T-helper 2 cell treated with Interferon-gamma antibody and Interleukin-4, amounts not matched to agents 100 ng/mL and 5 ng/mL, for 36 hours (primary cell): ENCODE results near the gene PRTN3. TPM values are rescaled to one million over a fixed set of nuclear protein-coding genes. Genes with fewer than 3 reads are reported as not detected.
"Not testable (repeated sequence)": the region's sequence is repeated elsewhere in the genome, so short reads cannot be mapped to it uniquely, and the experiment has no call there.

ENCODE experiments used
- intact Hi-C: fragments of 100-400 bp; cut with micrococcal nuclease; formaldehyde crosslinking; loops from one replicate; pipeline ENCODE4 v1.15.1; 2023
- total RNA-seq: library from RNA; stranded (reverse); gene quantifications from 2 replicates; pipeline ENCODE4 v1.2.3, GENCODE V29; 2022

Gene PRTN3
- total RNA-seq, 1 donor from 2014 or later: not detected

DNA sequence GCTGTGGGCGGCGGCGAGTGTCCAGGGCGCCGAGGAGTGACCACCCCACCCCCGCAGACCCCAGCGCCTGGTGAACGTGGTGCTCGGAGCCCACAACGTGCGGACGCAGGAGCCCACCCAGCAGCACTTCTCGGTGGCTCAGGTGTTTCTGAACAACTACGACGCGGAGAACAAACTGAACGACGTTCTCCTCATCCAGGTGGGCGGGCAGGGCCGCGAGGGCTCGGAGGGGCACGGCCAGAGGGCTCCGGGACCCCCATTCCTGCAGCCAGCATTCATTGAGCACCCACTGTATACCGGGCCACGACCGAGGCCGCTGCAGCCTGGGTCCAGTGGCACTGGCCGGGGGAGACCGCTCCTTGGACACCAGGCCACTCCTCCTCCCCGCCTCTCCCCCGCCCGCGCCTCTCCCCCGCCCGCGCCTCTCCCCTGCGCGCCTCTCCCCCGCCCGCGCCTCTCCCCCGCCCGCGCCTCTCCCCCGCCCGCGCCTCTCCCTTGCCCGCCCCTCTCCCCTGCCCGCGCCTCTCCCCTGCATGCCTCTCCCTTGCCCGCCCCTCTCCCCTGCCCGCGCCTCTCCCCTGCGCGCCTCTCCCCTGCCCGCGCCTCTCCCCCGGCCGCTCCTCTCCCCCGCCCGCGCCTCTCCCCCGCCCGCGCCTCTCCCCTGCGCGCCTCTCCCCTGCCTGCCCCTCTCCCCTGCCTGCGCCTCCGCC, 3.2 kb downstream of the PRTN3 start:
- intact Hi-C loops: no loop called here

DNA sequence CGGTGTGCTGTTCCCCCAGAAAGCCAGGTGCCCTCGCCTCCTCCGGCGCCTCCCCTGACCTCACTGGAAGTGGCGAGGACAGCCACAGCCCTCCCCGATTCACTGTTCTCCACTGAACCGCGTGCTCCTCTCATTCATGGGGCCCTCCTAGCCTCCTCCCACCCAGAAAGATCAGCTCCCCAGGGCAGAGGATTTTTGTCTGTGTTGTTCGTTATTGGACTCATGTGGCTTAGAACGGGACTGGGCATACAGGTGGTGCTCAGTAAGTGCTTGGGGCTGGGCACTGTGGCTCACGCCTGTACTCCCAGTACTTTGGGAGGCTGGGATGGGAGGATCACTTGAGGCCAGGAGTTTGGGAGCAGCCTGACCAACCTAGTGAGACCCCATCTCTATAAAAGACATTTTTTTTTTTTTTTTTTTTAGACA, 3.8 kb downstream of the PRTN3 start:
- intact Hi-C loops: no loop called here

DNA sequence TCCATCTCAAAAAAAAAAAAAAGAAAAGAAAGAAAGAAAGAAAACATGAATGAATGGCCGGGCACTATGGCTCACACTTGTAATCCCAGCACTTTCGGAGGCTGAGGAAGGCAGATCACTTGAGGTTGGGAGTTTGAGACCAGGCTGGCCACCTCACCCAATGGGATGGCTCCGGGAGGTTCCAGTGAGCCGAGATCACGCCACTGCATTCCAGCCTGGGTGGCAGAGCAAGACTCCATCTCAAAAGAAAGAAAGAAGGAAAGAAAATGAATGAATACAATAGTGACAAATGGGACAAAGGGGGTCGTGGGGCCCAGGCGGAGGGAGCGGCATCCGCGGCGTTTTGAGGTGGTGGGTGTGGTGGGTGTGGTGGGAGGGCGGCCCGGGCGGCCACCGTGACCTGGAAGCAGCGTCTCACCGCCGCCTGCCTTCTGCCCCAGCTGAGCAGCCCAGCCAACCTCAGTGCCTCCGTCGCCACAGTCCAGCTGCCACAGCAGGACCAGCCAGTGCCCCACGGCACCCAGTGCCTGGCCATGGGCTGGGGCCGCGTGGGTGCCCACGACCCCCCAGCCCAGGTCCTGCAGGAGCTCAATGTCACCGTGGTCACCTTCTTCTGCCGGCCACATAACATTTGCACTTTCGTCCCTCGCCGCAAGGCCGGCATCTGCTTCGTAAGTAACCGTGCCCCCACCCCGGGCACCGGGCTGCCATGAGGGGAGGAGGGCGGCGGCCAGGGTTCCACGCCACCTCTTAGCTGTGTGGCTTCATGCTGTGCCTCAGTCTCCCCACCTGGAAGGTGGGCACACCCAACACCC, 5.1 kb downstream of the PRTN3 start:
- intact Hi-C loops: no loop called here

DNA sequence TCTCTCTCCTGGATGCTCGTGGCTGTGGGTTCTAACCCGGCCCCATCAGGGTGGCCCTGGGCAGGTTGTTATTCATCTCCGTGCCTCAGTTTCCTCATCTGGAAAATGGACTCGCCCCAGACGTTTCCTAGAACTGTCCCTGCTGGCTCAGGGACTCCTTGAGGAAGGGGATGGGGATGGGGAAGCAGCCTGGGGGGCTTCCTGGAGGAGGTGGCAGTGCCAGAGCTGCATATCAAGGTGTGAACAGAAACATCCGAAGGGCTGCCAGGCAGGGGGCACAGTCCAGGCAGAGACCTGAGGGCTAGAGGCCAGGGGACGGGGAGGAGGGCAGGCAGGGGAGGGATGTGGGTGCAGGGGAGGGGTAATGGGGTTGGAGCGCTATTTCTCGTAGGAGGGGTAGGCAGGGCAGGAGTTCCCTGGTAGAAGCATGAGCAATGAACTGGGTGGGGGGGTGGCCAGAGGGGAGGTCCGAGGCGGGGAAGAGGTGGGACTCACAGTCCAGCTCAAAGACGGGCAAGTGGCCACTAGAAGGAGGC, 7.7 kb downstream of the PRTN3 start:
- intact Hi-C loops: no loop called here

GRCh38 chr19:849195-849594, 8.4 kb downstream of the PRTN3 start:
- intact Hi-C loops: not testable (repeated sequence)

GRCh38 chr19:850221-850978, 9.6 kb downstream of the PRTN3 start:
- intact Hi-C loops: no loop called here

DNA sequence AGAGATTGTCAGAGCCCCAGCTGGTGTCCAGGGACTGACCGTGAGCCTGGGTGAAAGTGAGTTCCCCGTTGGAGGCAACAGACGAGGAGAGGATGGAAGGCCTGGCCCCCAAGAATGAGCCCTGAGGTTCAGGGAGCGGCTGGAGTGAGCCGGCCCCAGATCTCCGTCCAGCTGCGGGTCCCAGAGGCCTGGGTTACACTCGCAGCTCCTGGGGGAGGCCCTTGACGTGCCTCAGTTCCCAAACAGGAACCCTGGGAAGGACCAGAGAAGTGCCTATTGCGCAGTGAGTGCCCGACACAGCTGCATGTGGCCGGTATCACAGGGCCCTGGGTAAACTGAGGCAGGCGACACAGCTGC, 10.2 kb downstream of the PRTN3 start:
- intact Hi-C loops: no loop called here

GRCh38 chr19:852136-853013, 11.6 kb downstream of the PRTN3 start, which contains the start of gene ELANE:
TSS of gene ELANE (plus strand) at chr19:852303. CDS start at chr19:852329, 26 bp downstream.
- intact Hi-C loops: no loop called here

- intact Hi-C loops: no loop called here
Observed at GRCh38 chr19:853014-853585, 12.3 kb downstream of the PRTN3 start.

- intact Hi-C loops: not testable (repeated sequence)
Observed at GRCh38 chr19:853614-854220, 12.9 kb downstream of the PRTN3 start.

DNA sequence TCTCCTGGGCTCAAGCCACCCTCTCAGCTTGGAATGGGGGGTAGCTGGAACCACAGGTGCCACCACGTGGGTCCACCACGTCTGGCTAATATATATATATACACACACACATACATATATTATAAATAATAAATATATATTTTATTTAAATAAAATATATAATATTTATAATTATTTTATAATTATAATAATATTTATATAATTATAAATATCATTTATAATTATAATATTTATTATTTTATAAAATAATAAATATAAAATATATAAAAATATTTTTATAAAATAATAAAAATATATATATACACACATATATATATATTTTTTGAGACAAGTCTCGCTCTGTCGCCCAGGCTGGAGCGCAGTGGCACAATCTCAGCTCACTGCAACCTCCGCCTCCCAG, 13.8 kb downstream of the PRTN3 start:
- intact Hi-C loops: no loop called here

GRCh38 chr19:855142-855541, 14.3 kb downstream of the PRTN3 start:
- intact Hi-C loops: loop anchor here (5.0 kb wide), 1 partner anchor 83 kb away; no protein-coding TSS in a partner anchor

DNA sequence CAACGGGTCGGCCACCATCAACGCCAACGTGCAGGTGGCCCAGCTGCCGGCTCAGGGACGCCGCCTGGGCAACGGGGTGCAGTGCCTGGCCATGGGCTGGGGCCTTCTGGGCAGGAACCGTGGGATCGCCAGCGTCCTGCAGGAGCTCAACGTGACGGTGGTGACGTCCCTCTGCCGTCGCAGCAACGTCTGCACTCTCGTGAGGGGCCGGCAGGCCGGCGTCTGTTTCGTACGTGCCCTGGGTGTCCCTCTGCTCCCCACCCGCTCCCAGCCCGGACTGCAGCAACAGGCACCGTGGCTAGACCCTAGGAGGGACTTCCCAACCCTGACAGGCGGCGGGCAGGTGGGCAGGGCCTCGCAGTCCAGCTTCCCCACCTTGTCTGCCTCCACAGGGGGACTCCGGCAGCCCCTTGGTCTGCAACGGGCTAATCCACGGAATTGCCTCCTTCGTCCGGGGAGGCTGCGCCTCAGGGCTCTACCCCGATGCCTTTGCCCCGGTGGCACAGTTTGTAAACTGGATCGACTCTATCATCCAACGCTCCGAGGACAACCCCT, 14.8 kb downstream of the PRTN3 start:
- intact Hi-C loops: loop anchor here (5.0 kb wide), 1 partner anchor 83 kb away; no protein-coding TSS in a partner anchor

GRCh38 chr19:858284-858683, 17.5 kb downstream of the PRTN3 start:
- intact Hi-C loops: loop anchor here (5.0 kb wide), 1 partner anchor 86 kb away; no protein-coding TSS in a partner anchor

GRCh38 chr19:858868-859843, 18.4 kb downstream of the PRTN3 start, which contains the start of gene CFD:
TSS of gene CFD (plus strand) at chr19:859664. CDS start at chr19:859690, 26 bp downstream.
- intact Hi-C loops: loop anchor here (5.0 kb wide), 1 partner anchor 87 kb away; no protein-coding TSS in a partner anchor

GRCh38 chr19:861141-861755, 20.4 kb downstream of the PRTN3 start:
- intact Hi-C loops: loop anchor here (5.0 kb wide), 1 partner anchor 136 kb away; no protein-coding TSS in a partner anchor
